GM23338 (cell line): Measurements from ENCODE around the gene LILRB1. TPM values are rescaled to one million over a fixed set of nuclear protein-coding genes. Genes with fewer than 3 reads are reported as not detected.

Source experiments
- ATAC-seq: fragments of 200-7000 bp; cut with Tn5 transposase; 3 replicates; pipeline ENCODE4 v1.9.1; 2020
- DNase-seq: peaks from one replicate; pipeline ENCODE4 v3.0.0-alpha.2; 2015; ENCODE audit warnings: low spot score
- H2AFZ ChIP-seq: fragments of 200-600 bp; sonication (generic); 2 replicates; pipeline ENCODE4 v1.8.0; 2016; ENCODE audit warnings: antibody characterized with exemption, mild to moderate bottlenecking, moderate library complexity
- H3F3A ChIP-seq: fragments of 200-600 bp; sonication (generic); replicated peaks from 2 replicates; pipeline ENCODE4 v1.8.0; 2017; ENCODE audit warnings: antibody characterized with exemption, mixed run types, low read depth
- H3K27ac ChIP-seq: fragments of 200-600 bp; sonication (generic); 2 replicates; pipeline ENCODE4 v1.6.1; 2016; ENCODE audit warnings: low read depth
- H3K27me3 ChIP-seq: fragments of 200-600 bp; sonication (generic); 2 replicates; pipeline ENCODE4 v1.8.0; 2016; ENCODE audit warnings: mild to moderate bottlenecking, mixed run types, moderate library complexity; ENCODE audit not compliant: insufficient read depth
- H3K36me3 ChIP-seq: fragments of 200-600 bp; sonication (generic); 2 replicates; pipeline ENCODE4 v1.8.0; 2016; ENCODE audit warnings: mild to moderate bottlenecking; ENCODE audit not compliant: insufficient read depth
- H3K4me1 ChIP-seq: fragments of 200-600 bp; sonication (generic); 2 replicates; pipeline ENCODE4 v1.8.0; 2016; ENCODE audit warnings: mild to moderate bottlenecking, moderate library complexity; ENCODE audit not compliant: insufficient read depth
- H3K4me2 ChIP-seq: fragments of 200-600 bp; sonication (generic); 2 replicates; pipeline ENCODE4 v1.7.1; 2017; ENCODE audit warnings: mixed run types
- H3K4me3 ChIP-seq: fragments of 200-600 bp; sonication (generic); 2 replicates; pipeline ENCODE4 v1.6.1; 2016; ENCODE audit warnings: mixed run types
- H3K79me2 ChIP-seq: fragments of 200-600 bp; sonication (generic); replicated peaks from 2 replicates; pipeline ENCODE4 v1.8.0; 2017; ENCODE audit warnings: mild to moderate bottlenecking; ENCODE audit not compliant: insufficient read depth
- H3K9me2 ChIP-seq: fragments of 200-600 bp; sonication (generic); 2 replicates; pipeline ENCODE4 v1.8.0; 2017; ENCODE audit not compliant: insufficient read depth
- H4K20me1 ChIP-seq: fragments of 200-600 bp; sonication (generic); replicated peaks from 2 replicates; pipeline ENCODE4 v1.8.0; 2017; ENCODE audit warnings: mild to moderate bottlenecking; ENCODE audit not compliant: insufficient read depth
- H3K27ac Mint-ChIP-seq: 2 replicates; pipeline ENCODE4 v1.8.0; 2020; ENCODE audit warnings: inconsistent platforms, mild to moderate bottlenecking, moderate library complexity, mixed read lengths
- H3K27me3 Mint-ChIP-seq: 3 replicates; pipeline ENCODE4 v1.8.0; 2022; ENCODE audit warnings: low read depth, mild to moderate bottlenecking, moderate library complexity, mixed read lengths, inconsistent platforms; ENCODE audit not compliant: insufficient read depth, poor library complexity
- H3K36me3 Mint-ChIP-seq: 3 replicates; pipeline ENCODE4 v1.8.0; 2021; ENCODE audit warnings: low read depth, mild to moderate bottlenecking, inconsistent platforms, moderate library complexity, mixed read lengths
- H3K4me1 Mint-ChIP-seq: 3 replicates; pipeline ENCODE4 v1.8.0; 2020; ENCODE audit warnings: mild to moderate bottlenecking, inconsistent platforms, mixed read lengths
- H3K4me3 Mint-ChIP-seq: 3 replicates; pipeline ENCODE4 v1.8.0; 2021; ENCODE audit warnings: moderate library complexity, mild to moderate bottlenecking, inconsistent platforms, mixed read lengths
- H3K9me3 Mint-ChIP-seq: 3 replicates; pipeline ENCODE4 v1.8.0; 2020; ENCODE audit warnings: moderate library complexity, mild to moderate bottlenecking, inconsistent platforms, mixed read lengths
- ZNF462 ChIP-seq: fragments of 250-450 bp; sonication (Bioruptor Pico); IDR thresholded peaks from 2 replicates; pipeline ENCODE4 v1.5.0; 2020; ENCODE audit warnings: mild to moderate bottlenecking, moderate library complexity
- polyA plus RNA-seq: library from polyadenylated mRNA; unstranded; fragments of >200 nt; fragmentation: Nextera tagmentation; extraction: Ambion mirVana; gene quantifications from 2 replicates; pipeline ENCODE4 v1.2.1, GENCODE V29; 2016
- total RNA-seq: library from RNA; depleted of rRNA; stranded (reverse); fragments of >200 nt; shearing (Covaris generic); gene quantifications from 2 replicates; pipeline ENCODE4 v1.2.3, GENCODE V29; 2014

Gene LILRB1
- total and polyA plus RNA-seq, 2 experiments from 2014 or later, result 0.14 TPM; not detected in 1

GRCh38 chr19:54609356-54609791, 20.9 kb upstream of the LILRB1 start:
- H3K27me3 ChIP-seq, result no peaks in the 10 kb centered on the region

More at GRCh38 chr19:54609356-54609791, 20.9 kb upstream of the LILRB1 start:
- Histone ChIP-seq H3K4me3 (no peak overlapping the region), H3F3A (no peaks in the 10 kb centered on the region), H3K36me3 (peaks cover 7% of the 10 kb centered on the region), H3K79me2 (no peaks in the 10 kb centered on the region), H2AFZ (no peak overlapping the region), H3K4me2 (no peak overlapping the region), H4K20me1 (no peaks in the 10 kb centered on the region), H3K27ac (no peak overlapping the region), H3K9me2 (no peaks in the 10 kb centered on the region), H3K4me1 (no peaks in the 10 kb centered on the region)
- Mint-ChIP-seq H3K4me3 (no peak overlapping the region), H3K27me3 (peaks cover 2% of the 10 kb centered on the region), H3K4me1 (no peaks in the 10 kb centered on the region), H3K27ac (no peak overlapping the region), H3K36me3 (peaks cover 33% of the 10 kb centered on the region), H3K9me3 (peaks cover 98% of the 10 kb centered on the region)
- DNase-seq (no peak), ATAC-seq (no peak)
- TF ChIP-seq ZNF462 (CRISPR knock-in tag), result no peak
